HepG2 (cell line): Measurements from ENCODE around the gene DKKL1.

Source experiments
- KDM6A ChIP-seq: IDR thresholded peaks from 2 replicates; pipeline ENCODE4 v1.6.1; 2016; ENCODE audit warnings: low read depth
- TF ChIP-seq, protein P1 (sequence below): sonication (generic); formaldehyde crosslinking; IDR thresholded peaks from 2 replicates; pipeline ENCODE4 v1.5.0; 2020; ENCODE audit warnings: mild to moderate bottlenecking, missing genetic modification reagents, moderate library complexity

GRCh38 chr19:49364083-49364737 is 533 bp downstream of the DKKL1 start:
- TF ChIP-seq, protein P1, sequence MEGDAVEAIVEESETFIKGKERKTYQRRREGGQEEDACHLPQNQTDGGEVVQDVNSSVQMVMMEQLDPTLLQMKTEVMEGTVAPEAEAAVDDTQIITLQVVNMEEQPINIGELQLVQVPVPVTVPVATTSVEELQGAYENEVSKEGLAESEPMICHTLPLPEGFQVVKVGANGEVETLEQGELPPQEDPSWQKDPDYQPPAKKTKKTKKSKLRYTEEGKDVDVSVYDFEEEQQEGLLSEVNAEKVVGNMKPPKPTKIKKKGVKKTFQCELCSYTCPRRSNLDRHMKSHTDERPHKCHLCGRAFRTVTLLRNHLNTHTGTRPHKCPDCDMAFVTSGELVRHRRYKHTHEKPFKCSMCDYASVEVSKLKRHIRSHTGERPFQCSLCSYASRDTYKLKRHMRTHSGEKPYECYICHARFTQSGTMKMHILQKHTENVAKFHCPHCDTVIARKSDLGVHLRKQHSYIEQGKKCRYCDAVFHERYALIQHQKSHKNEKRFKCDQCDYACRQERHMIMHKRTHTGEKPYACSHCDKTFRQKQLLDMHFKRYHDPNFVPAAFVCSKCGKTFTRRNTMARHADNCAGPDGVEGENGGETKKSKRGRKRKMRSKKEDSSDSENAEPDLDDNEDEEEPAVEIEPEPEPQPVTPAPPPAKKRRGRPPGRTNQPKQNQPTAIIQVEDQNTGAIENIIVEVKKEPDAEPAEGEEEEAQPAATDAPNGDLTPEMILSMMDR = no peak
- no peak for TF ChIP-seq KDM6A (CRISPR knock-in tag)
